ENCODE measurements around the gene MED8. TPM values are rescaled to one million over a fixed set of nuclear protein-coding genes. Genes with fewer than 3 reads are reported as not detected.

Gene MED8, protein sequence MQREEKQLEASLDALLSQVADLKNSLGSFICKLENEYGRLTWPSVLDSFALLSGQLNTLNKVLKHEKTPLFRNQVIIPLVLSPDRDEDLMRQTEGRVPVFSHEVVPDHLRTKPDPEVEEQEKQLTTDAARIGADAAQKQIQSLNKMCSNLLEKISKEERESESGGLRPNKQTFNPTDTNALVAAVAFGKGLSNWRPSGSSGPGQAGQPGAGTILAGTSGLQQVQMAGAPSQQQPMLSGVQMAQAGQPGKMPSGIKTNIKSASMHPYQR
- total RNA-seq, result 29.4 and 34.9 TPM in 2 replicates

GRCh38 chr1:43389326-43390313 lies at the start of gene MED8, which contains the start of gene SZT2:
TSS of gene MED8 (minus strand) at chr1:43389800. CDS start at chr1:43389764, 36 bp downstream.
TSS of gene SZT2 (plus strand) at chr1:43389899. CDS start at chr1:43389969, 70 bp downstream.
- DNase-seq (ENCODE audit: low read depth in 2 of 2), result peak; percentile 95 to 96

DNA sequence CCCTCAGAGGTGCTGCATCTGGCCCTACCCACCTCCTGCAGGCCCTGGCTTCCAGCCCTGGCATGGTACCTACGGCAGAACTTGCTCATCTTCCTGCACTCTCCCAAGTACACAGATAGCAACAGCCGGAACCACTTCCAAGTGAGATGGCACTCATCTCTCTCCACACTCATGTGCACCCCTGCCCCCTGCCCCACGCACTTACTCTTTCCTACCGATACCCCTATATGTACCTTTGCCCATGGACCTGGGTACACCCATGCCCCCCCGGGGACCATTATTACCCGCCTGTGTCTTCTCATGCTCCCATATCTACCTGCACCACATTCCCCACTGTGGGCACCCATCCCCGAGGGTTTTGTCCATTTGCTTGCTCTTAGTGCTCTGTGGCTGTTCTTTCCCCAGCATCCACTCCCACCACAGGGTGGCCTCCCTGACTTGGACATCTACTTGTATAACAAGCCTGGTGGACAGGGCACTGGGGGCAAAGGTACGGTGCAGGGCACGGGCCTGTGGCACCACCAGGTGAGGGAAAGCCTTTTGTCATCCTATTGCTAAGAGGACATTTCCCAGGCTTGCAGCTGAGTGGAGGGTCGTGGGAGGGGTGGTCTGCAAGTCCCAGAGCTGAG lies 49.5 kb upstream of the MED8 start:
- no peak for DNase-seq (ENCODE audit: low read depth in 2 of 2)

DNA sequence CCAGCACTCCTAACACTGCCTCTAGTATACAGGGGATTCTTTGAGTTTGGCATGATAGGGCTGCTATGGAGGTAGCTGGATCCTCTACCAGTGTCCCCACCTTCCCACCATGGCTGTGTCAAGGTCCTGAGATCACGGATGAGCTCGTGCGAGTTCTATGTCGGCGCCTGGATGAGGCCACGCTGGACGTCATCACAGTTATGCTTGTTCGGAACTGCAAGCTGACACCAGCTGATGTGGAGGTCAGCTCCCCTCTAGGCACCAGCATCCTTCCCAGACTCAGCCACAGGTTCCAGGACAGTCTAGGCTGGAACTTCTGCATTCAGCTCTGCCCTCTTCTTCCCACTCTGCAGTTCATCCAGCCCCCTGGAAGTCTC lies 49.0 kb upstream of the MED8 start:
- no peak for DNase-seq (ENCODE audit: low read depth in 2 of 2)

DNA sequence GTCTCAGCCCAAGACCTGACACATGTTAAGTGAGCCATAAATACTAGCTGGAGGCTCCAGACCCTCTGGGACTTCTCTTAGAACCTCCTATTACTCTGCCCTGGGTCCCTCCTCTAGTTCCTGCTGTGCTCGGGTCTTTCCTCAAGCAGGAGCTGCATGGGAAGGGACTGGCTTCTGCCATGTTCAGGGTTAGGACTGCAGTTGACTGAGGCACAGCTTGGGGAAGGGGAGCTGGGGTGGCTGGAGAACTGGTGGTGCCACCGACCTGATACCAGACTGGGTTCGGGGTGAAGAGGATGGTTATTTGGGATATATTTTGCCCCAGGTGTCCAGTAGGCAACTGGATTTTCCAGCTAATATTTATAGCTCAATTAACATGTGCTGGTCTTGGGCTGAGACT lies 48.4 kb upstream of the MED8 start:
- DNase-seq (ENCODE audit: low read depth in 2 of 2), result no peak

GRCh38 chr1:43437031-43437973 lies 47.7 kb upstream of the MED8 start:
- DNase-seq (ENCODE audit: low read depth in 2 of 2), result no peak

DNA sequence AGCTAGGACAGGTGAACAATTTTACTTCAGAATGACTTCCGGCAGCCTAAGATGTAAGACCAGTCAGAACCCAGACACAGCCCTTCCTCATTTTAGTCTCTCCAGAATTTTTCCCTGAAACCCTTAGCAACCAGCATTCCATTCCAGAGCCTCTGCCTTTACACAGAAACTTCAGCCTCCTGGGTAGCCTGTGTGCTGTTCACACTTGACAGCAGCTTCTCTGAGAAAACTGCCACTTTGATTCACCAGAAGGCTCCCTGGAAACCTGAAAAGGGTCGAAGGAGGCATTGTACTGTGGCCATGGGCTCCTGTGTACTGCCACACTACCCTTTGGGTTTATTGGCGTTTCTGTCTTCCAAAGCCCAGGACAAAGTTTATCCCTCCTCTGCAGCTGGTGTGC lies 46.8 kb upstream of the MED8 start:
- DNase-seq (ENCODE audit: low read depth in 2 of 2), result no peak

- no peak for DNase-seq (ENCODE audit: low read depth in 2 of 2)
Measured at GRCh38 chr1:43435146-43436145, 45.8 kb upstream of the MED8 start.

- no peak for DNase-seq (ENCODE audit: low read depth in 2 of 2)
Measured at GRCh38 chr1:43434256-43434655, 44.7 kb upstream of the MED8 start.

GRCh38 chr1:43432907-43433306 lies 43.3 kb upstream of the MED8 start:
- DNase-seq (ENCODE audit: low read depth in 2 of 2), result no peak

GRCh38 chr1:43432171-43432860 lies 42.7 kb upstream of the MED8 start:
- DNase-seq (ENCODE audit: low read depth in 2 of 2), result no peak

DNA sequence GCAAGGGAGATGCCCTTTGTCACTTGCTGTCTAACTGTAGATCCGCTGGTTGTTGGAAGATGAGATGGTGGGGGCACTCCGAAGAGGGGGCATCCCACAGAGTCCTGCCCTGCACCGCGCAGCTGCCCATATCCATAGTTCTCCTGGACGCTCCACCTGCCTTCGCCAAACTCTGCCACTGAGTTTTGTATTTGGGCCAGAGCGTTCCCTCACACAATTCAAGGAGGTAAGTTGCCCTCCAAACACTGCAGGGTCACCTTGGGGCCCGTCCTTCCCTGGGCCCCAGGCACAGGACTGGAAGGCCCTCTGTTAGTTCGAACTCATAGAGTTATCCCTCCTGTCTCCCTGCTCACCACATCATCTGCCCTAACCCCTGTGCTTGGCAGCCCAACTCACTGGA lies 42.1 kb upstream of the MED8 start:
- DNase-seq (ENCODE audit: low read depth in 2 of 2), result no peak

DNA sequence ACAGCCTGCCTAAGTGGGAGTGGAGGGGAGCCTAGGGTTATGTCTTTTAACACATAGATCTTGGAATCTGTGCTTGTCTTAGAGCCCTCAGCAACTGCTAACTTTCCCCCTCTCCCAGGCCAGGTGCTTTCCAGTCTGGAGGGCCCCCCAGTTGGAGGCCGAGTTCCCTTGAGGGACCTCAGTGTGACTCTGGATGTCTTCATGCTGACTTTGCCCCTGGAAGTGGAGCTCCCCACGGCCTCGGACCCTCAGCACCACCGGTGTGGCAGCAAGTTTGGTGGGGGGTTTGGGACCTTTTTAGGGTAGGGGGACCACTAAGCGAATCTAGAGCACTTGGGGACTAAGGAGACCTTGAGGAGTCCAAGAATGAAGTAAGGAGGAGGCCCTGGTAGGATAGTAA lies 41.2 kb upstream of the MED8 start:
- DNase-seq (ENCODE audit: low read depth in 2 of 2), result no peak

DNA sequence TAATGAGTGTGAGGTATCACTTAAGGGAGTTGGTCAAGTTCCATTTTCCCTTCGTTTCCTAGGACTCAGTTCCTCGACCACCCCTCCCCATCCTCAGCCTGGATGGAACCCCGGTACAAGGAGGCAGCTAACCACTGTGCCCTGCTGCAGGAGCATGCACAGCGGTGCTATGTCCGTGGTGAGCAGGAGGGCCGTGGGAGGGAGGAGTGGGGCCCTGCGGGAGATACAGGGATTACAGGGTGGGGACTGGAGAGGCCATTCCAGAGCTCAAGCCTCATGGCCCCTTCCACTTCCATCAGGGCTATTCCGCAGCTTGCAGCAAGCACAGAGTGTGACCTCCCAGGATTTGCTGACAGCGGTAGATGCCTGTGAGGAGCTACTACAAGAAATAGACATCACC lies 38.3 kb upstream of the MED8 start:
- no peak for DNase-seq (ENCODE audit: low read depth in 2 of 2)

GRCh38 chr1:43427524-43427923 lies 37.9 kb upstream of the MED8 start:
- no peak for DNase-seq (ENCODE audit: low read depth in 2 of 2)

DNA sequence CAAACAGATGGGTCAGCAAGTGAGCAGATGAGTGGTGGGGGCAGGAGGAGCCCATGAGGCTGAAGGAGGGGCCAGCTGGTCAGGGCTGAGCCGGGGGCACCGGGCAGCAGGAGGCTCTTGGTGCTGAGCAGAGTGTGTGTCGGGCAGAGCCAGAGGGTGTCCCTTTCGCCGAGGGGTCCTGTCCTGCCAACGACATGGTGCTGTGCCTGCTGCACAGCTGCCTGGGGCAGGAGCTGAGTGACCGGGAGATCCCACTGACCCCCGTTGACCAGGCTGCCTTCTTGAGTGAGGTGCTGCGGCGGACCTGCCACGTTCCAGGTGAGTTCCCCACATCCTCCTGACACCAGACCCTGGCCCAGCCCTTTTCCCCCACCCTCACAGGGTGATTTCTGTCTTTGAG lies 36.6 kb upstream of the MED8 start:
- no peak for DNase-seq (ENCODE audit: low read depth in 2 of 2)

- DNase-seq (ENCODE audit: low read depth in 2 of 2), result no peak
Measured at GRCh38 chr1:43425045-43425444, 35.4 kb upstream of the MED8 start.

GRCh38 chr1:43423672-43424550 lies 34.3 kb upstream of the MED8 start:
- no peak for DNase-seq (ENCODE audit: low read depth in 2 of 2)

DNA sequence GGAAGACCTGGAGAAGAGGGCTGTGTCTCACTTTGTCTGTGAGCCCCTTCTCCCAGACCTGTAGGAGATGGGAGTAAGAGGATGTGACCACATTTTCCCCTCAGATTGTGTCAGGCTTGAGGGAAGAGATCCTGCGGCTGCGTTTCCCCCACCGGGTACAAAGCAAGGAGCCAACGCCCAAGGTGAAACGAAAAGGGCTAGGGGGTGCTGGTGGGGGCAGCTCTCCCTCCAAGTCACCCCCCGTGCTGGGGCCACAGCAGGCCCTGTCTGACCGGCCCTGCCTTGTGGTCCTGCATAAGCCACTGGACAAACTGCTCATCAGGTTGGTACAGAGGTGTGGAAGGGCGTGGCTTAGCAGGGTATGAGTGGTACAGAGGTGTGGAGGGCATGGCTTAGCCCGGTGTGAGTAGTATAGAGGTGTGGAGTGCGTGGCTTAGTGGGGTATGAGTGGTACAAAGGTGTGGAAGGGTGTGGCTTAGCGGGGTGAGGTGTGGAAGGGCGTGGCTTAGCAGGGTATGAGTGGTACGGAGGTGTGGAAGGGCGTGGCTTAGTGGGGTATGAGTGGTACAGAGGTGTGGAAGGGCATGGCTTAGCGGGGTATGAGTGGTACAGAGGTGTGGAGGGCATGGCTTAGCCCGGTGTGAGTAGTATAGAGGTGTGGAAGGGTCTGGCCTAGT lies 33.5 kb upstream of the MED8 start:
- no peak for DNase-seq (ENCODE audit: low read depth in 2 of 2)
